HG03521 (cell line): Measurements from ENCODE around the gene POU3F2.
A peak's percentile ranks its signal among the peaks of the same experiment; 100 is the strongest.

Source experiments
- ATAC-seq: cut with Tn5 transposase; IDR thresholded peaks from one replicate; pipeline ENCODE4 v1.9.1; 2021; ENCODE audit warnings: mild to moderate bottlenecking, moderate library complexity; ENCODE audit not compliant: unreplicated experiment

The POU3F2 gene

GRCh38 chr6:98834060-98835031, at the start of gene POU3F2:
Gene POU3F2, plus strand, starts transcription at chr6:98834574. Its CDS starts 300 bp downstream, at chr6:98834874.
- peak; percentile 51 for ATAC-seq

GRCh38 chr6:98787435-98787834, 46.9 kb upstream of the POU3F2 start:
- ATAC-seq, result no peak

GRCh38 chr6:98787961-98788360, 46.4 kb upstream of the POU3F2 start:
- no peak for ATAC-seq

GRCh38 chr6:98794307-98794842, 40.0 kb upstream of the POU3F2 start:
- ATAC-seq, result no peak

- ATAC-seq, result no peak
Measured at GRCh38 chr6:98797217-98797994, 37.0 kb upstream of the POU3F2 start.

- ATAC-seq, result no peak
Measured at GRCh38 chr6:98800866-98801265, 33.5 kb upstream of the POU3F2 start.

- ATAC-seq, result no peak
Measured at GRCh38 chr6:98808541-98809210, 25.7 kb upstream of the POU3F2 start.

GRCh38 chr6:98812220-98812619, 22.2 kb upstream of the POU3F2 start:
- no peak for ATAC-seq

GRCh38 chr6:98816799-98817198, 17.6 kb upstream of the POU3F2 start:
- ATAC-seq, result no peak

- no peak for ATAC-seq
Measured at GRCh38 chr6:98821756-98822405, 12.5 kb upstream of the POU3F2 start.

GRCh38 chr6:98823428-98824161, 10.8 kb upstream of the POU3F2 start:
- ATAC-seq, result no peak

- ATAC-seq, result no peak
Measured at GRCh38 chr6:98824162-98824901, 10.0 kb upstream of the POU3F2 start.

GRCh38 chr6:98824902-98825599, 9.3 kb upstream of the POU3F2 start:
- no peak for ATAC-seq

- no peak for ATAC-seq
Measured at GRCh38 chr6:98825600-98826230, 8.7 kb upstream of the POU3F2 start.

- no peak for ATAC-seq
Measured at GRCh38 chr6:98827295-98828159, 6.8 kb upstream of the POU3F2 start.

- ATAC-seq, result no peak
Measured at GRCh38 chr6:98828211-98828788, 6.1 kb upstream of the POU3F2 start.

- ATAC-seq, result no peak
Measured at GRCh38 chr6:98828941-98829411, 5.4 kb upstream of the POU3F2 start.
